Adrenal gland (tissue), 5 donors: ENCODE results near the gene FOXRED2.

Experiments used
- POLR2A ChIP-seq, 2 donors: fragments of 450-650 bp; IDR thresholded peaks; one replicate each; pipeline ENCODE4 v1.6.1; 2017; ENCODE audit warnings: antibody characterized with exemption in 2 of 2, mild to moderate bottlenecking in 2 of 2, moderate library complexity in 1 of 2
- TF ChIP-seq, protein P1 (sequence below), 6 experiments: fragments of 450-650 bp in 4 of 6; fragments of 200-600 bp in 2 of 6; sonication (generic) in 1 of 6; IDR thresholded peaks; 1 replicate in 5 of 6; 2 replicates in 1 of 6; pipeline versions ENCODE4 v1.5.1 to v1.8.0; 2016 to 2021; ENCODE audit warnings: antibody characterized with exemption in 6 of 6, mild to moderate bottlenecking in 2 of 6, moderate library complexity in 1 of 6
- donor health status: DM: no; HTN: no; CAD: no.

- TF ChIP-seq, protein P1, sequence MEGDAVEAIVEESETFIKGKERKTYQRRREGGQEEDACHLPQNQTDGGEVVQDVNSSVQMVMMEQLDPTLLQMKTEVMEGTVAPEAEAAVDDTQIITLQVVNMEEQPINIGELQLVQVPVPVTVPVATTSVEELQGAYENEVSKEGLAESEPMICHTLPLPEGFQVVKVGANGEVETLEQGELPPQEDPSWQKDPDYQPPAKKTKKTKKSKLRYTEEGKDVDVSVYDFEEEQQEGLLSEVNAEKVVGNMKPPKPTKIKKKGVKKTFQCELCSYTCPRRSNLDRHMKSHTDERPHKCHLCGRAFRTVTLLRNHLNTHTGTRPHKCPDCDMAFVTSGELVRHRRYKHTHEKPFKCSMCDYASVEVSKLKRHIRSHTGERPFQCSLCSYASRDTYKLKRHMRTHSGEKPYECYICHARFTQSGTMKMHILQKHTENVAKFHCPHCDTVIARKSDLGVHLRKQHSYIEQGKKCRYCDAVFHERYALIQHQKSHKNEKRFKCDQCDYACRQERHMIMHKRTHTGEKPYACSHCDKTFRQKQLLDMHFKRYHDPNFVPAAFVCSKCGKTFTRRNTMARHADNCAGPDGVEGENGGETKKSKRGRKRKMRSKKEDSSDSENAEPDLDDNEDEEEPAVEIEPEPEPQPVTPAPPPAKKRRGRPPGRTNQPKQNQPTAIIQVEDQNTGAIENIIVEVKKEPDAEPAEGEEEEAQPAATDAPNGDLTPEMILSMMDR (IDR thresholded peaks at IDR 0.05), result no peak
- TF ChIP-seq POLR2A (IDR thresholded peaks at IDR 0.05), result no peak
Measured at GRCh38 chr22:36460202-36460601, 46.6 kb downstream of the FOXRED2 start.
